ENCODE results near the gene SLC6A2. TPM values are rescaled to one million over a fixed set of nuclear protein-coding genes. Genes with fewer than 3 reads are reported as not detected.
A peak's percentile ranks its signal among the peaks of the same experiment; 100 is the strongest.
"Not testable (repeated sequence)": the region's sequence is repeated elsewhere in the genome, so short reads cannot be mapped to it uniquely, and the experiment has no call there.

The SLC6A2 gene
- polyA plus RNA-seq, 6 donors from 2014 or later: not detected

- DNase-seq; H3K27me3 Mint-ChIP-seq; ATAC-seq (ENCODE audit: low read depth in 2 of 2); H3K4me3 Mint-ChIP-seq; H3K36me3 Mint-ChIP-seq: not testable (repeated sequence)
- Mint-ChIP-seq H3K27ac (peak overlapping the region in 1 of 6 donors; percentile 38), H3K9me3 (peaks cover 2 to 19% (median 13%) of the 10 kb centered on the region in 7 donors), H3K4me1 (peaks cover 0 to 14% (median 7%) of the 10 kb centered on the region in 3 donors)
Measured at GRCh38 chr16:55753145-55753631, 97.4 kb downstream of the SLC6A2 start.

Other genes starting within 250 kb of the SLC6A2 start
- not detected for gene MMP2, start 176.8 kb upstream of the SLC6A2 start, polyA plus RNA-seq (ENCODE audit: low read depth in 6 of 6)
- 1 to 10 TPM in 2 of 6 donors, under 1 TPM in 3, not detected in 1; 0.53 to 1.3 (median 0.61) TPM for gene LPCAT2, start 146.9 kb upstream of the SLC6A2 start, polyA plus RNA-seq (ENCODE audit: low read depth in 6 of 6)
- not detected for gene CAPNS2, start 89.3 kb upstream of the SLC6A2 start, polyA plus RNA-seq (ENCODE audit: low read depth in 6 of 6)
- gene CES1, start 177.1 kb downstream of the SLC6A2 start, polyA plus RNA-seq (ENCODE audit: low read depth in 6 of 6): 1 to 10 TPM in 1 of 6 donors, not detected in 5; 1.3 TPM
- gene CES5A, start 219.4 kb downstream of the SLC6A2 start, polyA plus RNA-seq (ENCODE audit: low read depth in 6 of 6): not detected